K562 (cell line): ENCODE measurements around the gene DEDD2. TPM values are rescaled to one million over a fixed set of nuclear protein-coding genes. Genes with fewer than 3 reads are reported as not detected.

ENCODE experiments used
- ATAC-seq: fragments of 200-7000 bp; cut with Tn5 transposase; 3 replicates; pipeline ENCODE4 v1.9.1; 2020; ENCODE audit warnings: moderate library complexity
- BruUV-seq: library from RNA; stranded (reverse); fragments of 400-500 nt; replicated peaks from 2 replicates; lab custom pipeline; 2021; lab: Mats Ljungman, UMichigan
- CTCF ChIA-PET: fragments of 300-600 bp; formaldehyde crosslinking; extraction: SDS; loops from one replicate; lab custom pipeline; 2021; ENCODE audit warnings: low intra/inter-chr PET ratio; lab: Yijun Ruan, JAX
- POLR2A ChIA-PET: fragments of 300-600, 350-650 bp; sonication (Branson Sonifier 250); formaldehyde crosslinking; extraction: SDS; loops from one replicate; lab custom pipeline; 2021; ENCODE audit warnings: antibody characterized with exemption, inconsistent platforms; lab: Yijun Ruan, JAX
- DNase-seq, 4 experiments: peaks; one replicate each; pipeline versions ENCODE4 v3.0.0 to v3.0.0-alpha.2; 2011 to 2018; ENCODE audit warnings: low spot score in 3 of 4, mixed read lengths in 3 of 4; ENCODE audit errors: extremely low read depth in 1 of 4
- FAIRE-seq: peaks from 2 replicates; lab custom pipeline; 2011; peaks lifted over from hg19 to GRCh38; lab: Jason Lieb, UNC
- H2AFZ ChIP-seq: 2 replicates; pipeline ENCODE4 v1.6.0; 2011; ENCODE audit warnings: low read depth, low read length, control low read depth, inconsistent platforms
- H3K27ac ChIP-seq: fragments of 200-600 bp; 3 replicates; pipeline ENCODE4 v1.8.0; 2011; ENCODE audit warnings: low read depth, mild to moderate bottlenecking, control low read depth, inconsistent platforms, low read length, moderate library complexity, mixed read lengths; ENCODE audit errors: extremely low read depth
- H3K27me3 ChIP-seq, 2 experiments: fragments of 300-600 bp in 1 of 2; 2 replicates in 1 of 2; 3 replicates in 1 of 2; pipeline versions ENCODE4 v1.6.0 to v1.8.0; 2011; ENCODE audit warnings: inconsistent platforms in 2 of 2, low read length in 2 of 2, mild to moderate bottlenecking in 1 of 2, mixed read lengths in 1 of 2, moderate library complexity in 1 of 2; ENCODE audit not compliant: control insufficient read depth in 2 of 2, insufficient read depth in 2 of 2
- H3K36me3 ChIP-seq: fragments of 300-600 bp; 3 replicates; pipeline ENCODE4 v1.8.0; 2011; ENCODE audit warnings: mild to moderate bottlenecking, low read length, inconsistent platforms; ENCODE audit not compliant: control insufficient read depth, insufficient read depth
- H3K4me1 ChIP-seq, 2 experiments: fragments of 200-600 bp in 1 of 2; replicated peaks in 1 of 2; 2 replicates in 1 of 2; 3 replicates in 1 of 2; pipeline versions ENCODE4 v1.5.1 to v1.8.0; 2011; ENCODE audit warnings: inconsistent platforms in 2 of 2, low read length in 2 of 2, mild to moderate bottlenecking in 1 of 2, mixed read lengths in 1 of 2, moderate library complexity in 1 of 2; ENCODE audit not compliant: control insufficient read depth in 2 of 2, insufficient read depth in 2 of 2
- H3K4me2 ChIP-seq: 2 replicates; pipeline ENCODE4 v1.6.1; 2011; ENCODE audit warnings: low read length, control low read depth, inconsistent platforms, mixed read lengths; ENCODE audit not compliant: insufficient read depth
- H3K4me3 ChIP-seq: fragments of 200-600 bp; sonication (generic), shearing (Covaris generic); 2 replicates; pipeline ENCODE4 v1.5.1; 2016; ENCODE audit warnings: control low read depth, inconsistent platforms
- H3K79me2 ChIP-seq: fragments of 200-600 bp; 3 replicates; pipeline ENCODE4 v1.8.0; 2011; ENCODE audit warnings: low read length, inconsistent platforms; ENCODE audit not compliant: control insufficient read depth, insufficient read depth
- H3K9ac ChIP-seq, 2 experiments: 2 replicates each; pipeline versions ENCODE4 v1.6.0 to v1.6.1; 2011; ENCODE audit warnings: low read depth in 2 of 2, low read length in 2 of 2, control low read depth in 1 of 2, inconsistent platforms in 1 of 2, mild to moderate bottlenecking in 1 of 2, mixed read lengths in 1 of 2; ENCODE audit not compliant: insufficient read depth in 1 of 2
- H3K9me1 ChIP-seq: one replicate; pipeline ENCODE4 v1.6.0; 2011; ENCODE audit warnings: inconsistent platforms, mild to moderate bottlenecking, low read length, moderate library complexity; ENCODE audit not compliant: control insufficient read depth, insufficient read depth
- H3K9me3 ChIP-seq: replicated peaks from 2 replicates; pipeline ENCODE4 v1.5.1; 2011; ENCODE audit warnings: low read depth, low read length, inconsistent platforms; ENCODE audit not compliant: control insufficient read depth, insufficient read depth
- H4K20me1 ChIP-seq: replicated peaks from 2 replicates; pipeline ENCODE4 v1.6.1; 2011; ENCODE audit warnings: low read length, inconsistent platforms, mixed read lengths; ENCODE audit not compliant: control insufficient read depth, insufficient read depth
- CTCF ChIP-seq, 3 experiments: IDR thresholded peaks in 2 of 3; conservative IDR thresholded peaks in 1 of 3; 2 replicates each; pipeline ENCODE4 v1.5.1; 2011 to 2012; ENCODE audit warnings: low read length in 3 of 3, mild to moderate bottlenecking in 3 of 3, control low read depth in 2 of 3, improper control_type of control experiment in 1 of 3, inconsistent platforms in 1 of 3, low read depth in 1 of 3, mixed read lengths in 1 of 3, moderate library complexity in 1 of 3; ENCODE audit not compliant: insufficient read depth in 2 of 3
- WGBS: fragments of 100-300 bp; shearing (Covaris generic); methylation state at CpG from one replicate; pipeline ENCODE4 v1.1.6; 2016; ENCODE audit warnings: low coverage, mixed read lengths; ENCODE audit not compliant: insufficient coverage; ENCODE audit errors: missing lambda C conversion rate; 5-methylcytosine and 5-hydroxymethylcytosine counted together
- in situ Hi-C: fragments of 300-500 bp; cut with MboI; formaldehyde crosslinking; loops from 4 replicates; pipeline ENCODE4 v1.15.0; 2018; ENCODE audit warnings: inconsistent platforms, mixed read lengths
- intact Hi-C: fragments of 100-400 bp; cut with micrococcal nuclease; formaldehyde crosslinking; loops from 2 replicates; pipeline ENCODE4 v1.14.2; 2022
- polyA plus RNA-seq, 8 experiments: library from polyadenylated mRNA; depleted of rRNA in 4 of 8; stranded (reverse) in 5 of 8; unstranded in 3 of 8; fragments of >200 nt; fragmentation: Nextera tagmentation in 2 of 8; fragmentation: Illumina TruSeq in 1 of 8; extraction: Ambion mirVana in 2 of 8; extraction: Trizol in 1 of 8; gene quantifications; 2 replicates each; pipeline versions ENCODE4 v1.2.1 to v1.2.3, GENCODE V29; 2011 to 2014; ENCODE audit warnings: inconsistent platforms in 1 of 8, missing spikeins in 1 of 8
- total RNA-seq, 7 experiments: library from RNA; depleted of rRNA in 6 of 7; stranded (reverse); fragments of >200 nt in 6 of 7; fragmentation: Illumina TruSeq in 2 of 7; extraction: Trizol in 2 of 7; gene quantifications; 2 replicates each; pipeline versions ENCODE4 v1.2.1 to v1.2.3, GENCODE V29; 2011 to 2021; ENCODE audit warnings: low replicate concordance in 1 of 7
- TF ChIP-seq, protein P1 (sequence below): fragments of 450-650 bp; IDR thresholded peaks from one replicate; pipeline ENCODE4 v1.6.1; 2018; ENCODE audit warnings: mild to moderate bottlenecking, moderate library complexity; ENCODE audit not compliant: partially characterized antibody
- TF ChIP-seq, protein P2 (sequence below): sonication (generic); formaldehyde crosslinking; IDR thresholded peaks from 2 replicates; pipeline ENCODE4 v1.8.1; 2023; ENCODE audit warnings: mild to moderate bottlenecking, missing genetic modification reagents

DEDD2 gene
- total and polyA plus RNA-seq, 9 of the 15 experiments (the other 6 are each of a cell fraction or from before 2014, with no cell fraction given) = 4.3 to 43.0 (median 29.2) TPM

DNA sequence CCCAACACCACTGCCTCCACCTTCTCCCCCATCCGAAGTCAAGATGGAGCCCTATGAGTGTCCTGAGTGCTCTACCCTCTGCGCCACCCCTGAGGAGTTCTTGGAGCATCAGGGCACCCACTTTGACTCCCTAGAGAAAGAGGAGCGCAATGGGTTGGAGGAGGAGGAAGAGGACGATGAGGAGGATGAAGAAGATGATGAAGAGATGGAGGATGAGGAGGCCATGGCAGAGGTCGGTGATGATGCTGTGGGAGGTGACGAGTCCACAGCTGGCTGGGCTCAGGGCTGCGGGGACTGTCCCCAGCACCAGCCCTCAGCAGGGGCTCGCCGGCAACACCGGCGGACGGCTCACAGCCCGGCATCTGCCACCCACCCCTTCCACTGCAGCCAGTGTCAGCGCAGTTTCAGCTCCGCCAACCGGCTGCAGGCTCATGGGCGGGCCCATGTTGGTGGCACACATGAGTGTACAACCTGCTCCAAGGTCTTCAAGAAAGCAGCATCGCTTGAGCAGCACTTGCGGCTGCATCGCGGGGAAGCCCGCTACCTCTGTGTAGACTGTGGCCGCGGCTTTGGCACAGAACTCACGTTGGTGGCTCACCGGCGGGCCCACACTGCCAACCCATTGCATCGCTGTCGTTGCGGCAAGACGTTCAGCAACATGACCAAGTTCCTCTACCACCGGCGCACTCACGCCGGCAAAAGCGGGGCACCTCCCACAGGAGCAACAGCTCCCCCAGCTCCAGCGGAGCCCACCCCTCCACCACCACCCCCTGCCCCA is 7.7 kb upstream of the DEDD2 start:
- H2AFZ ChIP-seq = no peak overlapping the region
- no peak overlapping the region for H3K4me3 ChIP-seq
- no peaks in the 10 kb centered on the region for H3K9me3 ChIP-seq
- intact Hi-C loops = loop anchor here (5.0 kb wide), 1 partner anchor 43 kb away; no protein-coding TSS in a partner anchor
- peaks cover 72% of the 10 kb centered on the region for H3K36me3 ChIP-seq
- no peak overlapping the region for H3K9ac ChIP-seq
- ATAC-seq = no peak
- CTCF ChIA-PET = no interaction called here
- H3K27ac ChIP-seq = no peak overlapping the region
- peaks cover 19 to 45% of the 10 kb centered on the region in 2 experiments for H3K4me1 ChIP-seq
- POLR2A ChIA-PET = interaction anchor here (0.6 to 7.2 kb wide), 3 partner anchors 14 to 1793 kb away, joined by 3 to 116 read pairs (median 3); partner anchors contain the start of gene GSK3A
- peaks cover 75% of the 10 kb centered on the region for H3K79me2 ChIP-seq
- no peaks in the 10 kb centered on the region for H3K27me3 ChIP-seq
- no peaks in the 10 kb centered on the region for H3K9me1 ChIP-seq
- FAIRE-seq = no peak
- H3K4me2 ChIP-seq = no peak overlapping the region
- BruUV-seq = no TSS peak
- WGBS = 94% methylated on average over 31 of the region's 37 CpGs
- DNase-seq = no peak
- TF ChIP-seq, protein P1, sequence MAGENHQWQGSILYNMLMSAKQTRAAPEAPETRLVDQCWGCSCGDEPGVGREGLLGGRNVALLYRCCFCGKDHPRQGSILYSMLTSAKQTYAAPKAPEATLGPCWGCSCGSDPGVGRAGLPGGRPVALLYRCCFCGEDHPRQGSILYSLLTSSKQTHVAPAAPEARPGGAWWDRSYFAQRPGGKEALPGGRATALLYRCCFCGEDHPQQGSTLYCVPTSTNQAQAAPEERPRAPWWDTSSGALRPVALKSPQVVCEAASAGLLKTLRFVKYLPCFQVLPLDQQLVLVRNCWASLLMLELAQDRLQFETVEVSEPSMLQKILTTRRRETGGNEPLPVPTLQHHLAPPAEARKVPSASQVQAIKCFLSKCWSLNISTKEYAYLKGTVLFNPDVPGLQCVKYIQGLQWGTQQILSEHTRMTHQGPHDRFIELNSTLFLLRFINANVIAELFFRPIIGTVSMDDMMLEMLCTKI = no peak
- no peak for TF ChIP-seq CTCF (IDR thresholded peaks at IDR 0.05 in 2 of 3, conservative IDR thresholded peaks at IDR 0.05 in 1 of 3; ENCODE audit: insufficient read depth in 2 of 3, low read depth in 1 of 3, low read length in 3 of 3)
- TF ChIP-seq, protein P2, sequence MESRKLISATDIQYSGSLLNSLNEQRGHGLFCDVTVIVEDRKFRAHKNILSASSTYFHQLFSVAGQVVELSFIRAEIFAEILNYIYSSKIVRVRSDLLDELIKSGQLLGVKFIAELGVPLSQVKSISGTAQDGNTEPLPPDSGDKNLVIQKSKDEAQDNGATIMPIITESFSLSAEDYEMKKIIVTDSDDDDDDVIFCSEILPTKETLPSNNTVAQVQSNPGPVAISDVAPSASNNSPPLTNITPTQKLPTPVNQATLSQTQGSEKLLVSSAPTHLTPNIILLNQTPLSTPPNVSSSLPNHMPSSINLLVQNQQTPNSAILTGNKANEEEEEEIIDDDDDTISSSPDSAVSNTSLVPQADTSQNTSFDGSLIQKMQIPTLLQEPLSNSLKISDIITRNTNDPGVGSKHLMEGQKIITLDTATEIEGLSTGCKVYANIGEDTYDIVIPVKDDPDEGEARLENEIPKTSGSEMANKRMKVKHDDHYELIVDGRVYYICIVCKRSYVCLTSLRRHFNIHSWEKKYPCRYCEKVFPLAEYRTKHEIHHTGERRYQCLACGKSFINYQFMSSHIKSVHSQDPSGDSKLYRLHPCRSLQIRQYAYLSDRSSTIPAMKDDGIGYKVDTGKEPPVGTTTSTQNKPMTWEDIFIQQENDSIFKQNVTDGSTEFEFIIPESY (CRISPR knock-in tag) = peak; percentile 48; the same call in 1 of the 2 replicates
- in situ Hi-C loops = no loop called here
- peaks cover 20% of the 10 kb centered on the region for H4K20me1 ChIP-seq
